Glutamatergic neuron (in vitro differentiated cells): ENCODE measurements around the gene SYPL1. TPM values are rescaled to one million over a fixed set of nuclear protein-coding genes. Genes with fewer than 3 reads are reported as not detected.

Experiments used
- DNase-seq: peaks from one replicate; pipeline ENCODE4 v3.0.0; 2022
- H3K27ac Mint-ChIP-seq: one replicate; pipeline ENCODE4 v1.8.0; 2020; ENCODE audit warnings: mild to moderate bottlenecking, mixed read lengths, inconsistent platforms; ENCODE audit not compliant: unreplicated experiment
- H3K27me3 Mint-ChIP-seq: one replicate; pipeline ENCODE4 v1.8.0; 2020; ENCODE audit warnings: mild to moderate bottlenecking, moderate library complexity, mixed read lengths, inconsistent platforms; ENCODE audit not compliant: unreplicated experiment
- H3K36me3 Mint-ChIP-seq: one replicate; pipeline ENCODE4 v1.8.0; 2020; ENCODE audit warnings: mild to moderate bottlenecking, mixed read lengths, inconsistent platforms; ENCODE audit not compliant: unreplicated experiment
- H3K4me1 Mint-ChIP-seq: one replicate; pipeline ENCODE4 v1.8.0; 2020; ENCODE audit warnings: mild to moderate bottlenecking, low read depth, mixed read lengths, inconsistent platforms; ENCODE audit not compliant: unreplicated experiment
- H3K4me3 Mint-ChIP-seq: one replicate; pipeline ENCODE4 v1.8.0; 2020; ENCODE audit warnings: mild to moderate bottlenecking, mixed read lengths, inconsistent platforms; ENCODE audit not compliant: unreplicated experiment
- H3K9me3 Mint-ChIP-seq: one replicate; pipeline ENCODE4 v1.8.0; 2020; ENCODE audit warnings: mild to moderate bottlenecking, moderate library complexity, mixed read lengths, inconsistent platforms; ENCODE audit not compliant: unreplicated experiment
- total RNA-seq: library from RNA; stranded (reverse); fragmentation: NEBNext Ultra II Directional; extraction: Animal tissue kit (Norgen Biotek cat#: 25700); gene quantifications from one replicate; pipeline ENCODE4 v1.2.1, GENCODE V29; 2021; ENCODE audit not compliant: unreplicated experiment
- TF ChIP-seq, protein P1 (sequence below): fragments of 200-600 bp; sonication (generic); IDR thresholded peaks from one replicate; pipeline ENCODE4 v1.5.0; 2021; ENCODE audit not compliant: partially characterized antibody, unreplicated experiment

The SYPL1 gene
- total RNA-seq, 1 donor from 2014 or later = 10.0 TPM

DNA sequence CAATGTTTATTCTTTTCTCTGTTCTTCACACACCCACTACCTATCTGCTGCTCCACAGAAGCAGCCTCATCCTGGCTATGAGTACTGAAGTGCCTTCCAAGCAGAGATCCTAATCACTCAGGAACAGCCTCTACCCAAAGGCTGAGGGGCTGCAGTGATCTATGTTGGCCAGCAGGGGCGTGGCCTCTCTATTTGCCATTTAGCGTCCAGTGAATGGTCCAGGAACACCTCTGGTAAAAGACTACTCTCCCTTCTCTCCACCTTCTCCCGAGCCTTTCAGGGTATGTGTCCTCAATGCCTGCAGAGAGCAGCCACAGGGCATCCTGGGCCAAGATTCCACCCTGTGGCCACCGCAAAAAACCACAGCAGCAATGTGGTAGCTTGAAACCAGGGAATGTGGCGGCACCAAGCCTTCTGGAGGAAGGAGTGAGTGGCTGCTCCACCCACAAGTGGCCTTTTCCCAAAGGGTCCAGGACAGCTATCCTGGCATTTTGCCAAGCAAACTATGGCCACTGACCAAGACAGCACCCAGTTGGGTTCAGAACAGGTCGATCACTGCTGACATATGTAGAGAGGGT, 70.9 kb downstream of the SYPL1 start:
- TF ChIP-seq, protein P1, sequence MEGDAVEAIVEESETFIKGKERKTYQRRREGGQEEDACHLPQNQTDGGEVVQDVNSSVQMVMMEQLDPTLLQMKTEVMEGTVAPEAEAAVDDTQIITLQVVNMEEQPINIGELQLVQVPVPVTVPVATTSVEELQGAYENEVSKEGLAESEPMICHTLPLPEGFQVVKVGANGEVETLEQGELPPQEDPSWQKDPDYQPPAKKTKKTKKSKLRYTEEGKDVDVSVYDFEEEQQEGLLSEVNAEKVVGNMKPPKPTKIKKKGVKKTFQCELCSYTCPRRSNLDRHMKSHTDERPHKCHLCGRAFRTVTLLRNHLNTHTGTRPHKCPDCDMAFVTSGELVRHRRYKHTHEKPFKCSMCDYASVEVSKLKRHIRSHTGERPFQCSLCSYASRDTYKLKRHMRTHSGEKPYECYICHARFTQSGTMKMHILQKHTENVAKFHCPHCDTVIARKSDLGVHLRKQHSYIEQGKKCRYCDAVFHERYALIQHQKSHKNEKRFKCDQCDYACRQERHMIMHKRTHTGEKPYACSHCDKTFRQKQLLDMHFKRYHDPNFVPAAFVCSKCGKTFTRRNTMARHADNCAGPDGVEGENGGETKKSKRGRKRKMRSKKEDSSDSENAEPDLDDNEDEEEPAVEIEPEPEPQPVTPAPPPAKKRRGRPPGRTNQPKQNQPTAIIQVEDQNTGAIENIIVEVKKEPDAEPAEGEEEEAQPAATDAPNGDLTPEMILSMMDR = peak; percentile 93
- Mint-ChIP-seq H3K27me3 (peaks cover 4% of the 10 kb centered on the region), H3K4me1 (peaks cover 11% of the 10 kb centered on the region), H3K4me3 (no peak overlapping the region), H3K9me3 (peaks cover 1% of the 10 kb centered on the region), H3K36me3 (no peaks in the 10 kb centered on the region), H3K27ac (no peak overlapping the region)
- peak; percentile 74 for DNase-seq

Other genes with a start within 250 kb of the SYPL1 start
- 20.6 TPM for gene ATXN7L1, start 235.7 kb downstream of the SYPL1 start, total RNA-seq
- gene CDHR3, start 149.0 kb downstream of the SYPL1 start, total RNA-seq = 50.8 TPM
- 48.4 TPM for gene NAMPT, start 172.7 kb upstream of the SYPL1 start, total RNA-seq